Putamen (tissue), 1 donor: ENCODE results near the gene ZNF346.
"Not testable (repeated sequence)": the region's sequence is repeated elsewhere in the genome, so short reads cannot be mapped to it uniquely, and the experiment has no call there.

Experiments used
- DNase-seq: peaks from one replicate; pipeline ENCODE4 v3.0.0-alpha.2; 2016; ENCODE audit warnings: low spot score

The ZNF346 gene

DNA sequence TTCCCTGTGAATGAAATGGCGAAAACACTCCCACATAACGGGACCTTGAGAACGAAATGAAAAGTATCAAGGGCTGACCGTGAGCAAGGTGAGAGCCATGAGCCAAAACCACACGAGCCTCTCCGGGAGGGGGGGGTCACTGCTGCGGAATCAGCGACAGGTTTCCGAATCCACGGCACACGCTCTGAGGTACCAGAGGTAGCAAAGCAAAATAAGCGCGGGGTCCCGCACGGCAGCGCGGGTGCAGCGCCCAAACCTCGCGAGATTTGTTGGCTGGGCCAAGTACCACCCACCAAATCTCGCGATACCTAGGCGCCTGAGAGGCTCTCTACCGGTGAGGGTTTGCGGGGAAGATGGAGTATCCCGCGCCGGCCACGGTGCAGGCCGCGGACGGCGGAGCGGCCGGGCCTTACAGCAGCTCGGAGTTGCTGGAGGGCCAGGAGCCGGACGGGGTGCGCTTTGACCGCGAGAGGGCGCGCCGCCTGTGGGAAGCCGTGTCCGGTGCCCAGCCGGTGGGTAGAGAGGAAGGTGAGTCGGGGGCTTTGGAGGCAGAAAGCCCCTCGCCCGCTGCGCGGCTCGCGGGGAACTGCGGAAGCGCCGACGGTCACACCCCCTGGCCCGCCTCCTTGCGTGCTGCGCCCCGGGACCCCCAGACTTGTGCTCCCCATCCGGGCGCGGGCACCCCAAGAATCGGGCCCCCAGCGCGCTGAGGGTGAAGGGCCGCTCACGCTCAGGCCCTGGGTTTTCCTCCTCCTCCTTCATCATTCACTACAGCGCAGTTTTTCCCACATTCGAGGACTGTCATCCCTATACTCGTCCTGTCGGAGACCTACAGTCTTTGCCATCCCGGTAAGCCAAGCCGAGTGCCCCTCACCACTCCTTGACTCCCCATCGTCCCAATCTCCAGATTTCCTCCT, at the start of gene ZNF346:
ZNF346 (plus strand) TSS at position 311 of the 917 bp plus-strand sequence; CDS start at position 354, 43 bp downstream.
- peak; percentile 86 for DNase-seq

DNA sequence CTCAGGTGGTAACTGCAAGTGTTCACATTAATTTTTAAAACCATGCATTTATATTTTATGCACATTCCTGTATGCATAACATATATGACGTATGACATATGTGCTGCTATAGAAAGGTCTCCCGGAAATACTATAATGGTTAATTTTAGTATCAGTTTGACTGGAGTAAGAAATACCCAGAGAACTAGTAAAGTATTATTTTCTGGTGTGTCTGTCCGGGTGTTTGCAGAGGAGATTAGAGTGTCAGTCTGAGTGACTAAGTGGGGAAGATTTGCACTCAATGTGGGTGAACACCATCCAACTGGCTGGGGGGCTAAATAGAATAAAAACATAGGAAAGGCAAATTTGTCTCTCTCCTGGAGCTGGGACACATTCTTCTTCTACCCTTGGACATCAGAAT, 42.8 kb upstream of the ZNF346 start:
- no peak for DNase-seq

DNA sequence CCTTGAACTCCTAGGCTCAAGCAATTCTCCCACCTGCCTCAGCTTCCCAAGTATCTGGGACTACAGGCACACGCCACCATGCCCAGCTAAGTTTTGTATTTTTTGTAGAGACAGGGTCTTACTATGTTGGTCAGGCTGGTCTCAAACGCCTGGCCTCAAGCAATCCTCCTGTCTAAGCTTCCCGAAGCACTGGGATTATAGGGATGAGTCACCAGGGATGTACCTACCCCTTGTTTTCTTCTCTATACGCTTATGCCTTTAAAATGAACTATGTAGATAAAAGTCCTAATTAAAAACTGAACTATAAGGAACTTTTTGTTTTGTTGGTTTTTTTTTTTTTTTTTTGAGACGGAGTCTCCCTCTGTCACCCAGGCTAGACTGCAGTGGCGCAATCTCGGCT, 41.7 kb upstream of the ZNF346 start:
- DNase-seq, result no peak

DNA sequence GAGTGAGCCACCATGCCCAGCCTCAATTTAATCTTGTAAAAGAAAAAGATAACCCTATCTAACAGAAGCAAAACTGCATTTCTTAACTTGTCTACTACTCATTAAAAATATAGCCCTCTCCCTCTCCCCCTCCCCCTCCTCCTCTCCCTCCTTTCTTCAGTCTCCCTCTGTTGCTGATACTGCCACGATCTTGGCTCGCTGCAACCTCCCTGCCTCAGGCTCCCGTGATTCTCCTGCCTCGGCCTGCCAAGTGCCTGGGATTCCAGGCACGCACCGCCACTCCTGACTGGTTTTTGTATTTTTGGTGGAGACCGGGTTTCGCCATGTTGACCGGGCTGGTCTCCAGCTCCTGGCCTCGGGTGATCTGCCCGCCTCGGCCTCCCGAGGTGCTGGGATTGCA, 39.4 kb upstream of the ZNF346 start:
- DNase-seq, result not testable (repeated sequence)

GRCh38 chr5:176983593-176983992, 38.9 kb upstream of the ZNF346 start:
- DNase-seq, result not testable (repeated sequence)

DNA sequence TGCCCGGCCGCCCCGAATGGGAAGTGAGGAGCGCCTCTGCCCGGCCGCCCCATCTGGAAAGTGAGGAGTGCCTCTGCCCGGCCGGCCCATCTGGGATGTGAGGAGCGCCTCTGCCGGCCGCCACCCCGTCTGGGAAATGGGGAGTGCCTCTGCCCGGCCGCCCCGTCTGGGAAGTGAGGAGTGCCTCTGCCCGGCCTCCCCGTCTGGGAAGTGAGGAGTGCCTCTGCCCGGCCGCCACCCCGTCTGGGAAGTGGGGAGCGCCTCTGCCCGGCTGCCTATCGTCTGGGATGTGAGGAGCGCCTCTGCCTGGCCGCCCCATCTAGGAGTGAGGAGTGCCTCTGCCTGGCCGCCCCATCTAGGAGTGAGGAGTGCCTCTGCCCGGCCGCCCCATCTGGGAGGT, 38.3 kb upstream of the ZNF346 start:
- DNase-seq, result not testable (repeated sequence)

DNA sequence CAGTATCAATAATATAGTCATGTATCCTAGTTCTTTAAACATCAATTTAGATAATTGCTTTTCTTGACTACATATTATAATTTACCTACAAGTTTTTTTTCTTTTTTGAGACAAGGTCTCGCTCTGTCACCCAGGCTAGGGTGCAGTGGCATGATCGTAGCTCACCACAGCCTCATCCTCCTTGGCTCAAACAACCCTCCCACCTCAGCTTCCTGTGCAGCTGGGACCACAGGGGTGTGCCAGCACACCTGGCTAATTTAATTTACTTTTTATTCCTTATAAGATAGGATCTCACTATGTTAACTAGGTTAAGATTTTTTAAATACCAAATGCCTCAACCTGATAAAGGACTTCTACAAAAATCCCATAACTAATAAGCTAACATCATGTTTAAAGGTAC, 37.0 kb upstream of the ZNF346 start:
- no peak for DNase-seq

- DNase-seq, result no peak
These were observed 36.2 kb upstream of the ZNF346 start for GRCh38 chr5:176986280-176986679.

GRCh38 chr5:176987583-176987982, 34.9 kb upstream of the ZNF346 start:
- no peak for DNase-seq

DNA sequence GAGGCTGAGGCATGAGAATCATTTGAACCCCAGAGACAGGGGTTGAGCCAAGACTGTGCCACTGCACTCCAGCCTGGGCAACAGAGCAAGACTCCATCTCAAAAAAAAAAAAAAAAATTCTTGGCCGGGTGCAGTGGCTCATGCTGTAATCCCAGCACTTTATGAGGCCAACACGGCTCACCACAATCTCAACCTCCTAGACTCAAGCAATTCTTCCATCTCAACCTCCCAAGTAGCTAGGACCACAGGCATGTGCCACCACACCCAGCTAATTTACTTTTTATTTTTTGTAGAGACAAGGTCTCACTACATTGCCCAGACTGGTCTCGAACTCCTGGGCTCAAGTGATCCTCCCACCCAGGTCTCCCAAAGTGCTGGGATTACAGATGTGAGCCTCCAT, 29.4 kb upstream of the ZNF346 start:
- DNase-seq, result not testable (repeated sequence)

- DNase-seq, result no peak
These were observed 27.9 kb upstream of the ZNF346 start for GRCh38 chr5:176994460-176995121.

DNA sequence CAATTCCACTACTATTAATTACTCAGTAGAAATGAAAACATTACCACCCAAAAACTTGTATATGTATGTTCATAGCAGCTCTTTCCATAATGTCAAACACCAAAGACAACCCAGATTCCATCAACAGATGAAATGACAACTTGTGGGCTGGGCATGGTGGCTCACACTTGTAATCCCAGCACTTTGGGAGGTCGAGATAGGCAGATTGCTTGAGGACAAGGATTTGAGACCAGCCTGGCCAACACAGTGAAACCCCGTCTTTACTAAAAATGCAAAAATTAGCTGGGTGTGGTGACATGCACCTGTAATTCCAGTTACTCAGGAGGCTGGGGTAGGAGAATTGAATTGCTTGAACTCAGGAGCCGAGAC, 27.4 kb upstream of the ZNF346 start:
- DNase-seq, result no peak

- no peak for DNase-seq
These were observed 26.4 kb upstream of the ZNF346 start for GRCh38 chr5:176995896-176996767.

DNA sequence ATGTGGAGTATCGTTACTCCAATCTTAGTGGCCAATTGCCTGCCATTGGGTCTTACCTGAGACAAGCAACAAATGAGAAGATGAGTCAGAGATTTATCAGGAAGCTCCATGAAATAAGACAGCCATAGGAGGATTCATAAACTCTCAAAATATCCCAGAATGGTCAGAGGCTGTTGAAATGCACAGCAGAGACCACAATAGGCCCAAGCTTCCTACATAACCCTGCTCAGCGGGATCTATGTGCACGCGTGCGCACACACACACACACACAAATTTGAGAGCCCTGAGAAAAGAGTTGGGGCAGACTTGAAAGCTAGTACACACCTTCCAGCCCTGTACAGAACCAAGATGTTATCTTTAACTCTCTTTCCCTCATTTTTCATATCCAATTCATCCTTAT, 25.7 kb upstream of the ZNF346 start:
- DNase-seq, result no peak

- no peak for DNase-seq
These were observed 23.7 kb upstream of the ZNF346 start for GRCh38 chr5:176998828-176999227.

- DNase-seq, result not testable (repeated sequence)
These were observed 23.0 kb upstream of the ZNF346 start for GRCh38 chr5:176999526-176999925.

DNA sequence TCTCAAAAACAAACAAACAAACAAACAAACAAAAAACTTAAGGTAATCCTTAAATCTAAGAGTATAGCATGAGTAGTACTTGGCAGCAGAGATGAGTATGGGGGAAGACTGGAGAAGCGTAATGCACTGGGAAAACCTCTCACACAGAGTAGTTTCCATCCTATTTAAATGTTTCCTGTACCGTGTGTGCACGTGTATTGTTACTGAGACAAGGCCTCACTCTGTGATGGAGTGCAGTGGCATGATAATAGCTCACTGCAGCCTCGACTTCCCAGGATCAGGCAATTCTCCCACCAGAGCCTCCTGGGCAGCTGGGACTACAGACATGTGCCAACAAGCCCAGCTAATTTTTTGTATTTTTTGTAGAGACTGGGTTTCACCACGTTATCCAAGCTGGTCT, 18.8 kb upstream of the ZNF346 start:
- DNase-seq, result no peak

GRCh38 chr5:177004961-177005360, 17.5 kb upstream of the ZNF346 start:
- no peak for DNase-seq

DNA sequence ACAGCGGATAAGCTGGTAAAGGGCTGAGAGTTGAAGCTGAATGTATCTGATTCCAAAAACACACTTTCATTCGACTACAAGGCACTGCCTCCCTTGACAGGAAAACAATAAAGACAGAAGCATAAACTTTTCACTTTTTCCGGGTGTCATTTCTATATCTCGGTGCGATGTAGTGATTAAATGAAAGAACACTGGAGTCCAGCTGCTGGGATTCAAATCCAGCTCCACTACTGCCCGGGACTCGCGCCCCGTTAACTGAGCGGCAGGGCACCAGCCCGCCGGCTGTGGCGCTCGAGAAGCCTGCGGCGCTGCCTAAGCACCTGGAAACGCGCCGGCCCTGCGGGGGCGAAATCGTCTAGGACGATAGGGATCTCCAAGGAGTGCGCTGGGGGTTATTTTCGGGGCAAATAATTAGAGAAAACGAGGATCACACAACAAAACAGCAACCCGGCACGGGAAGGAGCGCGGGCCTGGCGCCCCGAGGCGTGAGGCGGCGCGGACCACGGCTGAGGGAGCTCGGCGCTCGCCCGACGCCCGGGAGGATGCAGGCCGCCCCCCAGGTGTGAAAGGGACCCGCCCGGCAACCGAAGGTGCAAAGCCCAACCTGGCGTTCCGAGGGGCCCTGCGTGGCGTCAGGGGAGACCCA, 16.8 kb upstream of the ZNF346 start:
- DNase-seq, result peak; percentile 76

DNA sequence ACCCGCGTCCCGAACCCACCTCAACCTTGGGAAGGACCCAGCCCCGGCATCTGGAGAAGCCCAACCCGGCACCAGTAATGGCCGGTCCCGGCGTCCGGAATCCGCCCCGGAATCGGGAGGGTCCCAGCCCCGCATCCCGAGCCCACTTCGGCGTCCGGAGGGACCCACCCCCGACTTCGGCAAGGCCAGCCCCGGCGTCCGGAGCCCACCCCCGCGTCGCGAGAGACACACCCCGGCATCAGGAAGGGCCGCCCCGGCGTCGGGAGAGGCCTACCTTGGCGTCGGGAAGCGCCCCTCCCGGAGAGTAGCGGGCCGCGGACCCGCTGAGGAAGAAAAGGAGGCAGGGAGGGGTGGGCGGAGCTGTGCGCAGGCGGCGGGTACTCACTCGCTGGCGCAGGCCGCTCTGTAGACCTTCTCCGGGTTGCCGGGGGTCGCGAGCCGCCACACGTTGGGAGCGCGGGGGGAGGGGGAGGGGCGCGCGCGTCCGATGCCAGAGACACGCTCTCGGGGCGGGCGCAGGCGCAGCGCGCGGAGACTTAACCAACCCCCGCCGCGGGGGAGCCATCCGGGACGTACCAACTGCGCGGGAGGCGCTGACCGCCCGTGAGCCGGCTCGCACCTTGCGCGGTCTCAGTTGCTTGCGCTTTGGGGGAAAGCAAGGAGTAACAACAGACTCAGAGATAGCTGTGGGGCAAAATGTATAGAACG, 16.1 kb upstream of the ZNF346 start, which contains the start of gene UIMC1:
UIMC1 (minus strand) TSS at position 515 of the 708 bp plus-strand sequence. CDS start 24,164 bp downstream, outside the sequence.
- DNase-seq, result peak; percentile 89

- no peak for DNase-seq
These were observed 13.8 kb upstream of the ZNF346 start for GRCh38 chr5:177008716-177009115.
